SH-SY5Y (cell line): ENCODE data around the gene OBI1.

ENCODE experiments used
- GATA2 ChIP-seq: IDR thresholded peaks from 2 replicates; pipeline ENCODE4 v1.6.1; 2011; ENCODE audit warnings: mild to moderate bottlenecking, low read depth, low read length
- GATA3 ChIP-seq: IDR thresholded peaks from 2 replicates; pipeline ENCODE4 v1.6.1; 2011; ENCODE audit warnings: low read depth, mild to moderate bottlenecking, low read length, moderate library complexity

The OBI1 gene, protein sequence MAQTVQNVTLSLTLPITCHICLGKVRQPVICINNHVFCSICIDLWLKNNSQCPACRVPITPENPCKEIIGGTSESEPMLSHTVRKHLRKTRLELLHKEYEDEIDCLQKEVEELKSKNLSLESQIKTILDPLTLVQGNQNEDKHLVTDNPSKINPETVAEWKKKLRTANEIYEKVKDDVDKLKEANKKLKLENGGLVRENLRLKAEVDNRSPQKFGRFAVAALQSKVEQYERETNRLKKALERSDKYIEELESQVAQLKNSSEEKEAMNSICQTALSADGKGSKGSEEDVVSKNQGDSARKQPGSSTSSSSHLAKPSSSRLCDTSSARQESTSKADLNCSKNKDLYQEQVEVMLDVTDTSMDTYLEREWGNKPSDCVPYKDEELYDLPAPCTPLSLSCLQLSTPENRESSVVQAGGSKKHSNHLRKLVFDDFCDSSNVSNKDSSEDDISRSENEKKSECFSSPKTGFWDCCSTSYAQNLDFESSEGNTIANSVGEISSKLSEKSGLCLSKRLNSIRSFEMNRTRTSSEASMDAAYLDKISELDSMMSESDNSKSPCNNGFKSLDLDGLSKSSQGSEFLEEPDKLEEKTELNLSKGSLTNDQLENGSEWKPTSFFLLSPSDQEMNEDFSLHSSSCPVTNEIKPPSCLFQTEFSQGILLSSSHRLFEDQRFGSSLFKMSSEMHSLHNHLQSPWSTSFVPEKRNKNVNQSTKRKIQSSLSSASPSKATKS

DNA sequence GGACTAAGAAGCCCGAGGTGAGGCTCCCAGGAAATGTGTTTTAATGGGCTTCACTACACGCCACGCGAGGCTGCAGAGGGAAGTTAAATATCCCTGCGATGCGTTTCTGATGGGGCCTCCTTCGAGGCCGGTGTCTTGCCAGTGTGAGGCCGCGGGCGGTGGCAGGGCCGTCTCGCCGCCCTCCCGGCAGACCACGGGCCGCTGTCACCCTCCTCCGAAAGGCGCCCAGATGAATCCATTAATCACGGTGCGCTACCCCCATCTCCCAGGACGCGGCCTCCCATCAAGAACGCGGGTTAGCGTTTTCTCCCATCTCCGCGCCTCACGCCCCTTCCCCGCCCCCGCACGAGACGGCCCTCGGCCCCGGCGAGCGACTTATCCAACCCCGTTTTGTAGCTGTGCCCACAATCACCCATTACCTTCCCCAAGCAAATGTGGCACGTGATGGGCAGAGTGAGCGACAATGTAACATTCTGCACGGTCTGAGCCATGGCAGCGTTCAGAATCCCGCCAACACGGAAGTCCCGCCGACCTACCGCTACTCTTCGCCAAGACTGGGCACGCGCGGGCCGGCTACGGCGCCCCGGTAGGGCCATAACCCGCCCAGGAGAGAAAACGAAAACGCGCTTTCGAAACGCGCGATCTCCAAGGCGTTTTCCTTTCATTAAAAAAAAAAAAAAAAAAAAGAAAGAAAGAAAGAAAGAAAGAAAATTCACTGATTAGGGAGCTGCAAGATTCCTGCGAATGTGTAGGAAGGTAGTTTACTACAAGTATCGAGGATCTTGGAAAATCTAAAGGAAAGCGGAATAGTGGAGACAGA is at the start of gene OBI1:
Gene OBI1, minus strand, starts transcription at position 526 of the 820 bp plus-strand sequence. Its CDS starts 35 bp downstream, at position 491.
- TF ChIP-seq GATA3 (no peak), GATA2 (no peak)

DNA sequence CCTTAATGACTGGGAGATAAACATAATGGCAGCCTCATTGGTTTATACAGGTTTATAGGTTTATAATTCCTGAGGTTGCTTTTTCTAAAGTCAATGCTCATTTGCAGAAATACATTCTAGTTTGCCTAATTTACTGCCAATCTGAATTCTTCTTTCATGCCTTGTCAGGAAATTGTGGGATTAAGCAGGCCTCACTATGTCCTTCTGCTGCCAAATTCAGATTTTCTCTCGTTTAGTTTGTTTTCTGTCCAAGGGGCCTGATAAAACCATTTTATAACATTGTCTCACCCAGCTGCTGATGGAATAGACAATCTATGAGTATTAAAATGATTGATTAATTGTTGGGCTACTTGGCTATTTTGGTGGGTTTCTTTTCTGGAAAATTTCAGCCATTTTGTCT is 42.4 kb upstream of the OBI1 start:
- TF ChIP-seq GATA3 (no peak), GATA2 (no peak)

DNA sequence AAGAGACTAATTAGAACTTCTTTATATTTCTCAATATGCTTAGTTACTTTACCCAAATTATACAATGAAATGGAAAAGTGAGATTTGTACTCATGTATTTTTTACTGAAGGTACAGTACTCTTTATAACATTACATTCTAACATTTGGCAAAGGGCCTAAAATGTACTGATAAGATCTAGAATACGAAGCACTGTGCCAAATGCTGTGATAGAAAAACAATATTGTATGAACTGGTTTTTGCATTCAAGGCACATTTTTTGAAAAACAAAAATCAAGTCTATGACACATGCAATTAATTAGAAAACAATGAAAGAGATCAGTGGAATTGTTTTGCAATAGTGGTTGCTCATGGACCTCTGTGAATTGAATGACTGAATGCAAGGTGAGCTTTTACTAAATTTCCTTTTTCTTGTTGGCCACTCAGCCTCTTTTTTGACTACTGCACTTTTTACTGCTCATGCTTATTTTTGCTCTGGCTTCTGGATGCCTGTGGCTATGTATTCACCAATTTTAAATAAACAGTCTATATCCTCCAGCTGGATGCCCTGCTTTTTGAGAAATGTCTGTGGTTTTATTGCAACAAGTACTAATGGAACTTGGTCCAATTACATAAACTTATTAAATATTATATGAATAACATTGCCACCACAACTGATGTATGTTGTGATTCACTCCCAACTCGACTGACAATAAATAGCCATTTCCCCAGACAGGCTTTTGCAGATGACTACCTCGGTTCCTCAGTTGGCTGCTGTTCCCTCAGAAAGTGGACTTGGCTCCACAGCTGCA is 41.4 kb upstream of the OBI1 start:
- no peak for TF ChIP-seq GATA2
- TF ChIP-seq GATA3 = peak; percentile 71

DNA sequence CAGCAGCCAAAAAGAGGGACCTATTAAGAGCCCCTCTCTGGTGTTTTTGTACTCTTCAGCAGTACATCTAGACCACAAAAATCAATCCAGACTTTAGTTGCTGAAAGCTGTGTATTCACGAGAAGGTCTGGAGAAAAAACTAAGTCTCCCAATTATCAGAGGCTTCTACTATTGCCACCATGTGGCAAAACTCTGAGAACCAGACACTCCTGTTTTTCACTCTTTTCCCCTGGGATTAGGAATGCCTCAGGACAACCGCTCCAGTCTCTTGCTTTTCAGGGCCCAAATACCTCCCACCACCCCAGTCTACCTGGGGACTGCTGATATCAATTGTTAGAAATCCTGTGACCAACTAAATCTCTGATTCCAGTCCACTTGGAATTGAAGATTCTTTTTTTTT is 30.1 kb upstream of the OBI1 start:
- TF ChIP-seq GATA3 (no peak), GATA2 (no peak)

DNA sequence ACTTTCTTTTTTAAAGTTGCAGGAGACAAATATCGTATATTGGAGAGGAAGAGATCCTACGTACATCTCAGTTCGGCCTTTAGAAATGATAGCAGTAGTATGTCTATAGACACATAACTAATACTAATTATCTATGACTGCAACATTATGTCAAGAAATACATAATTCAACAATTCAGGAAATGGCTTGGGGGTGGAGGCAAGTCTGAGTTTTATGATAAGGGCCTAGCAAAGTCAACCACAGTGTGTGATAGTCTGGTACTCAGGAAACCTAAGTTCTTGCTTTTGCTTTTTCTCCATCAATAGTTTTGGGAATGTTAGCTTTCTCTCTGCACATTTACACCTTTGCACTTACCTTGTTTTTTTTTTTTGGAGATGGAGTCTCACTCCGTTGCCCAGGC is 27.5 kb upstream of the OBI1 start:
- TF ChIP-seq GATA2 (no peak), GATA3 (no peak)

DNA sequence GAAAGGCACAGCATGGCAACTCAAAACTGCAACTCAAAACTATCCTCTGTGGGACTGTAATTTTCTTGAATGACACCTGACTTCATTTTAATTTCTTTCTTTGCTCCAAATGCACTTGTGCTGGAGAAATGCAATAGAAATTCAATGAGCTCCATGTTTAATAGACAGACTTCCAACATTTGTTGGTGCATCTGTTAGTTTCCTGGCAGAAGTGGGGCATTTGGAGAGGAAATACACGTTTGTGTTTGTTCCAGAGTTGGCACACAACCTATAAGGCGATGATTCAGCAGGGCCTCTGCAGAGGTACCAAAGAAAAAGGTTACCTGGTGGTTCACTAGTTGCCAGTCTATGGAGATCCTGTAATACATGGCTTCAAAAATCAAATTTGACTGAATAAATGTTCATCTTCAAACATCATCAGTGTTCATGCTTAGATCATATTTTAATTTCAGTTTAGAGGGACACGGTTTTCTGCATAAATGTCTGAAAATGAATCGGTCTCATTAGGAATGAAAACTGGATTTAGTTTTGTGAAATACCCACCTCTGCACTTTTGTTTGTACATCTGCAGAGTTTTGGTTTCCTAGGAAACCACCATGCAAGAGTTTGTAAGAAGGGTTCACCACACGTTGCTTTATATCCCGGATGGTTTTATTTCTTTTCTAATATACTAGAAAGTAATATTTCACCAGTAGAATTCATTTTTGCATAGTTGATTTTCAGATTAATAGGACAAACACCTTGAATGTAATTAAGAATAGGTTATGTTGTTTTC is 21.8 kb upstream of the OBI1 start:
- TF ChIP-seq GATA2 = no peak
- TF ChIP-seq GATA3 = no peak

DNA sequence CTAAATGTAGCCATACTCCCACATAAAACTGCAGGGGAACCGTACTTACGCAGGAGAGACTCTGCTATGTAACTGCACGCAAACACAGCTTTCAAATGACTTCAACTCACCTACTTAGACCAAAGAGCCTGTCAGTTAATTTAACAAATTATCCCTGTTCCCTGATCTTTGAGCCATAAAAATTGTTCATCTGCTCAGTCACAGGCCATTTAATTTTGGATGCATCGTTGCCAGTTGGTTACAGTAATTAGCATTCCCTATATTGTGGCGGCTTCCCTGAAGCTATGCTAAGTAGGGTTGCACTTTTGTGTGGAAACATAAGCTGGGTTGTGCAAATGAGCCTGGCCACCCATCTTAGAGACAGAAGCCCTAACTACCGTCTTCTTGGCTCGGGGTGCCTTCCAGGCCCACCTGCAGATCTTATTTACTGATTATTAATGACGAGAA is 21.2 kb upstream of the OBI1 start:
- TF ChIP-seq GATA3 = no peak
- no peak for TF ChIP-seq GATA2

DNA sequence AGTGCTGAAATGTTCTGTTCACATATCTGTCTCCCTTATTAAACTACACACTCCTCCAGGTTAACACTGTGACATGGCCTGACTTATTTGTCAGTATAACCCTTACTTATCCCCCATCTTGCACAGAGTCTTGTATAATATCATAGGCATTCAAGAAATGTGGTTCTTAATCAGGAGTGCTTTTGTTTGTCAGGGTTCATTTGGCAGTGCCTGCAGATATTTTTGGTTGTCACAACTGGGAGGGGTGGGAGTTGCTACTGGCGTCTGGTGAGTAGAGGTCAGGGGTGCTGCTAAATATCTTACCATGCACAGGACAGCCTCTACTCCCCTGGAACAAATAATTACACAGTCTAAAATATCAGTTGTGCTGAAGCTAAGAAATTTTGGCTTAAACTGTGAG is 20.4 kb upstream of the OBI1 start:
- TF ChIP-seq GATA3 = no peak
- TF ChIP-seq GATA2 = no peak

DNA sequence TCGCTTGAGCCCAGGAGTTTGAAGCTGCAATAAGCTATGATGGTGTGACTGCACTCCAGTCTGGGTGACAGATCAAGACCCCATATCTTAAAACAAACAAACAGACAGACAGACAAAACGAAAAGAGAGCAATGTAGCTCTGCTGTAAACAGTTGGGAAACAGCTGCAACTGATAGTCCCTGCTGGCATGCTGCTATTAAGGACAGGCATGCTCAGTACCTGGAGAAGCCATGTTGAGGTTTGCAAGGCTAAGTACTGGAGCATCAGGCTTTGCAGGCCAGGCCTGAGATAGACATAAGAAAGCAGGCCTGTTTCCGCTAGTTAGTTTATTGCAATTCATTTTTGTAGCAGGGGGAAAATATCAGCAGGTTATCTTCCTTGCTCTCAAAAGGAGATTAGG is 16.2 kb upstream of the OBI1 start:
- TF ChIP-seq GATA3 (no peak), GATA2 (no peak)

DNA sequence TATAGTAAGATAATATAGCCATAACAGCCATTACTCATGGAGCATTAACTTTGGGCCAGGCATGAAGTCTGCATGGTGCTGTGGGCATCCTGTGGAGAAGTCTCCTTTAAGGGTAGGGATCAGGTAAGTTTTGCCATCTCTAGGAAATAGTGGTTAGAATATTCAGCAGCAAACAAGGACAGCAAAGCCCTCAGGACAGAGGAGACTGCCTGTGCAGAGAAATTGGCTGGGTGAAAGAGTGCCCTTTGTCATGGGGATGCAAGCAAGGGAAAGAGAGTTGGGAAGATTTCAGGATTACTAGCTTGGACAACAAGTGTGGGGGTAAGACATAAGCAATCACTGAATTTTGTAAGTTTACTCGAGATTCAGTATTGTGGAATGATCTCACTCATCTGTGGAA is 15.7 kb upstream of the OBI1 start:
- TF ChIP-seq GATA2 (no peak), GATA3 (no peak)

DNA sequence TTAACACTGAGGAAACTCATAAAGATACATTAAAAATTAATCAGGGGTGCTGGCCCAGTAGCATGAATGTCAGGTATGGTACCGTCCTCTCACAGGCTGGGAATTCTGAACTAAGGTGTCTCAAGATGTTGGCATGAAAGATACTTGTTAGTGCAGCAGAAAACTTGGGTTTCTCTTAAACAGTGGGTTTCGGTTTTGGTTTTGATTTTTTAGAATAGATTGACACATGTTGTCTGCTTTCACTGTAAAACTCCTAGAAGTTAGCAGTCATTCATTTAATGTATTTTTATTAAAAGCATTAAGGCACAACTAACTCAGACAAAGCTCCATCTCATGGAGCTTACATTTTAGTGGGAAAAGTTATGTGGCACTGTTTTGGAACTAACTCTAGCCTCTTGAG is 3.5 kb upstream of the OBI1 start:
- TF ChIP-seq GATA3 (no peak), GATA2 (no peak)

DNA sequence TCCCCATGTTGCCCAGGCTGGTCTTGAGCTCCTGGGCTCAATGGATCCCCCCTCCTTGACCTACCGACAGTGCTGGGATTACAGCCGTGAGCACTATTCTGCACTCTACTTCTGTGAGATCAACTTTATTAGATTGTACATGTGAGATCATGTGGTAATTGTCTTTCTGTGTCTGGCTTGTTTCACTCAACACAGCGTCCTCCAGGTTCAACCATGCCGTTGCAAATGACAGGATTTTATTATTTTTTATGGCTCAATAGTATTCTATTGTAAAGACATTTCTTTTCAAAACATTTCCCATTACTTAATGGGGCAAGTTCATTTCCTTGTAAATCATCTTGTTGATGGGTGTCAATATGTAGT is 1.5 kb upstream of the OBI1 start:
- no peak for TF ChIP-seq GATA3
- TF ChIP-seq GATA2 = no peak
